Medulla oblongata (tissue), 1 donor: ENCODE results near the gene FAIM.
"Not testable (repeated sequence)": the region's sequence is repeated elsewhere in the genome, so short reads cannot be mapped to it uniquely, and the experiment has no call there.

ENCODE experiments used
- DNase-seq: peaks from one replicate; pipeline ENCODE4 v3.0.0-alpha.2; 2015; ENCODE audit errors: extremely low spot score

Gene FAIM

GRCh38 chr3:138678874-138679392 is 70.4 kb downstream of the FAIM start:
- no peak for DNase-seq

GRCh38 chr3:138680974-138681373 is 72.4 kb downstream of the FAIM start:
- DNase-seq, result not testable (repeated sequence)

- no peak for DNase-seq
Observed at GRCh38 chr3:138681463-138682220, 73.1 kb downstream of the FAIM start.

GRCh38 chr3:138682648-138683047 is 74.1 kb downstream of the FAIM start:
- no peak for DNase-seq
